Measurements from ENCODE around the gene NHLRC3. TPM values are rescaled to one million over a fixed set of nuclear protein-coding genes. Genes with fewer than 3 reads are reported as not detected.

NHLRC3 gene
- total RNA-seq, 8 experiments from 2014 or later = 14.4 to 35.4 (median 20.2) TPM

Other genes starting within 250 kb of the NHLRC3 start
- 10 to 100 TPM in 1 of 8 experiments, under 1 TPM in 3, not detected in 4; 0.09 to 19.3 (median 0.15) TPM for gene STOML3, start 47.6 kb upstream of the NHLRC3 start, total RNA-seq
- gene PROSER1, start 367 bp upstream of the NHLRC3 start, total RNA-seq = 10 to 100 TPM in 6 of 8 experiments, 1 to 10 TPM in 2; 6.3 to 43.2 (median 14.1) TPM